Ovary (tissue), 9 donors: ENCODE data around the gene SCAF4. TPM values are rescaled to one million over a fixed set of nuclear protein-coding genes. Genes with fewer than 3 reads are reported as not detected.

Experiments
- DNase-seq, 5 donors: peaks; one replicate each; pipeline ENCODE4 v3.0.0-alpha.2; 2019 to 2020
- H3K27ac ChIP-seq, 2 donors: fragments of 200-600 bp; one replicate each; pipeline versions ENCODE4 v1.5.1 to v1.8.0; 2019 to 2022
- H3K27me3 ChIP-seq: fragments of 200-600 bp; one replicate; pipeline ENCODE4 v1.8.0; 2022
- H3K36me3 ChIP-seq: fragments of 200-600 bp; sonication (generic); one replicate; pipeline ENCODE4 v1.5.1; 2019
- H3K4me1 ChIP-seq: one replicate; pipeline ENCODE4 v1.8.1; 2013; ENCODE audit warnings: mild to moderate bottlenecking, moderate library complexity; ENCODE audit not compliant: insufficient read depth
- H3K4me3 ChIP-seq: fragments of 200-600 bp; sonication (generic); one replicate; pipeline ENCODE4 v1.5.1; 2017
- H3K9me3 ChIP-seq, 2 donors: fragments of 200-600 bp in 1 of 2; sonication (generic) in 1 of 2; one replicate each; pipeline versions ENCODE4 v1.5.1 to v1.8.1; 2013 to 2019; ENCODE audit warnings: mild to moderate bottlenecking in 1 of 2, moderate library complexity in 1 of 2
- EP300 ChIP-seq: sonication (generic); formaldehyde crosslinking; IDR thresholded peaks from one replicate; pipeline ENCODE4 v1.6.1; 2017; ENCODE audit warnings: antibody characterized with exemption
- POLR2A ChIP-seq: fragments of 450-650 bp; IDR thresholded peaks from one replicate; pipeline ENCODE4 v1.6.1; 2017; ENCODE audit warnings: antibody characterized with exemption, mild to moderate bottlenecking, moderate library complexity
- WGBS, 3 donors: extraction: QIAGEN DNeasy Blood & Tissue Kit in 1 of 3; methylation state at CpG; one replicate each; pipeline versions ENCODE4 v1.1.5 to v1.1.7; 2013 to 2017; 5-methylcytosine and 5-hydroxymethylcytosine counted together
- intact Hi-C, 4 donors: fragments of 100-400 bp; cut with DNase I; formaldehyde crosslinking; loops; one replicate each; pipeline versions ENCODE4 v1.11.0 to v1.15.1; 2022 to 2023
- polyA plus RNA-seq, 2 donors: library from polyadenylated mRNA; stranded (reverse); fragments of 200-250 nt in 1 of 2; fragments of 350-450 nt in 1 of 2; fragmentation: Illumina TruSeq in 1 of 2; extraction: RNeasy Lipid Tissue Mini Kit (QIAGEN cat#74804) in 1 of 2; gene quantifications; one replicate each; pipeline ENCODE4 v1.2.3, GENCODE V29; 2013 to 2014
- total RNA-seq, 7 donors: library from RNA; depleted of rRNA in 2 of 7; stranded (reverse); fragments of >200 nt in 2 of 7; fragmentation: NEBNext Ultra II Directional in 3 of 7; extraction: Animal tissue kit (Norgen Biotek cat#: 25700) in 3 of 7; gene quantifications; one replicate each; pipeline versions ENCODE4 v1.1.0 to v1.2.4, GENCODE V29; 2016 to 2023
- TF ChIP-seq, protein P1 (sequence below), 3 donors: fragments of 450-650 bp in 2 of 3; fragments of 200-600 bp in 1 of 3; IDR thresholded peaks; one replicate each; pipeline versions ENCODE4 v1.5.1 to v1.8.0; 2016 to 2022; ENCODE audit warnings: antibody characterized with exemption in 3 of 3, mild to moderate bottlenecking in 1 of 3
- donor health status: DM: no; HTN: no; CAD: no; lungs with moderate emphysema.
- donor health status: DM: no; HTN: no; CAD: no.
- donor health status: Bipolar disorder and iron deficiency.
- donor health status: DM: yes; HTN: yes; CAD: no.
- donor health status: DM: no; HTN: no; CAD: no.
- donor health status: DM: yes; HTN: yes; CAD: no.

Gene SCAF4
- total and polyA plus RNA-seq, 9 donors, result 12.2 to 41.7 (median 28.4) TPM

DNA sequence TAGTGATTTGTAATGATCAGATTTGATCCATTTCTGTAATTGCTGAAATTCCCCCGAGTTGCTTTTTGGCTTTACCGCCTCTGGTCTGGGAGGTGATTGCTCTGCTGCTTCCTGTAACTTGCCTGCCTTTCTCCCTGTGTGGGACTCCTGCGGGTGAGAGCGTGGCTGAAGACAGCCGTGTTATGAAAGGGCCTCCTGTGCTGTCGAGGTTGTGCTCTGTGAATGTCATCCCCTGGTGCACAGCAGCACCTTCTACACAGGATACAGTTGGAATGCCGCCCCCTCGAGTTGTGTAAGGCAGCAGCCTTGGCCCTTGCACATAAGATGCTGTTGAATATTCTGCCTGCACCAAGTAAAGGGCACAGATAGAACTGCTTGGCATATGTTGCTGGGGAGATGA, 66.5 kb downstream of the SCAF4 start:
- H3K4me1 ChIP-seq, result peaks cover 20% of the 10 kb centered on the region
- no peak overlapping the region for H3K4me3 ChIP-seq
- no peak overlapping the region for H3K27ac ChIP-seq
- intact Hi-C loops, result loop anchor here in 2 of 4 donors (5.0 to 10.0 kb wide), 2 partner anchors 67 to 69 kb away; partner anchors contain the start of gene SCAF4 (in 2 of the 2)
- no peaks in the 10 kb centered on the region for H3K27me3 ChIP-seq
- TF ChIP-seq POLR2A, result no peak
- no peak for TF ChIP-seq EP300
- TF ChIP-seq, protein P1, sequence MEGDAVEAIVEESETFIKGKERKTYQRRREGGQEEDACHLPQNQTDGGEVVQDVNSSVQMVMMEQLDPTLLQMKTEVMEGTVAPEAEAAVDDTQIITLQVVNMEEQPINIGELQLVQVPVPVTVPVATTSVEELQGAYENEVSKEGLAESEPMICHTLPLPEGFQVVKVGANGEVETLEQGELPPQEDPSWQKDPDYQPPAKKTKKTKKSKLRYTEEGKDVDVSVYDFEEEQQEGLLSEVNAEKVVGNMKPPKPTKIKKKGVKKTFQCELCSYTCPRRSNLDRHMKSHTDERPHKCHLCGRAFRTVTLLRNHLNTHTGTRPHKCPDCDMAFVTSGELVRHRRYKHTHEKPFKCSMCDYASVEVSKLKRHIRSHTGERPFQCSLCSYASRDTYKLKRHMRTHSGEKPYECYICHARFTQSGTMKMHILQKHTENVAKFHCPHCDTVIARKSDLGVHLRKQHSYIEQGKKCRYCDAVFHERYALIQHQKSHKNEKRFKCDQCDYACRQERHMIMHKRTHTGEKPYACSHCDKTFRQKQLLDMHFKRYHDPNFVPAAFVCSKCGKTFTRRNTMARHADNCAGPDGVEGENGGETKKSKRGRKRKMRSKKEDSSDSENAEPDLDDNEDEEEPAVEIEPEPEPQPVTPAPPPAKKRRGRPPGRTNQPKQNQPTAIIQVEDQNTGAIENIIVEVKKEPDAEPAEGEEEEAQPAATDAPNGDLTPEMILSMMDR (IDR thresholded peaks at IDR 0.05), result no peak
- DNase-seq, result no peak
- no peaks in the 10 kb centered on the region for H3K9me3 ChIP-seq
- WGBS, 3 donors, result 48 to 66% (median 53%) methylated on average over 8 of the region's 8 CpGs
- H3K36me3 ChIP-seq, result no peaks in the 10 kb centered on the region

DNA sequence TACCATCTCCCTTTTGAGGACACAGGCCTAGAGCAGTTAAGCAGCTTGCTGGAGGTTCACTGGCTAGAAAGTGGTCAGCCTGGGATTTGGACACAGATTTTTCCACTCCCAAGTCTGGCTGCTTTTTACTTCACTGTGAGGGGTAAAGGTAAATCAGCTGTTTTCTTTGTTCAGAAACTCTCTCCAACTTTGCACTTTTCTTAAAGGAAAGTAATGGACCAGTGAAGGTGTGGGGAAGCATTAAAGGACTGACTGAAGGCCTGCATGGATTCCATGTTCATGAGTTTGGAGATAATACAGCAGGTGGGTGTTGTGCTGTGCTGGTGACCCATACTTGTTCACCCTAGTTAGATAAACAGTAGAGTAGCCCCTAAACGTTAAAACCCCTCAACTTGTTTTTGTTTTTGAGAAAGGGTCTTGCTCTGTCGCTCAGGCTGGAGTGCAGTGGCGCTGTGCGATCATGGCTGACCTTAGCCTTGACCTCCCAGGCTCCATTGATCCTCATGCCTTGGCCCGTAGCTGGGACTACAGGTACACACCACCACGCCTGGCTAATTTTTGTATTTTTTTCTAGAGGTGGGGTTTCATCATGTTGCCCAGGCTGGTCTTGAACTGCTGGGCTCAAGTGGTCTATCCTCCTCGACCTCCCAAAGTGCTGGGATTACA, 68.2 kb downstream of the SCAF4 start:
- DNase-seq, result no peak
- H3K27me3 ChIP-seq, result no peaks in the 10 kb centered on the region
- intact Hi-C loops, result loop anchor here in 1 of 4 donors (10.0 kb wide), 1 partner anchor 71 kb away; the partner anchor contains the start of gene SCAF4
- no peak overlapping the region for H3K4me3 ChIP-seq
- no peaks in the 10 kb centered on the region for H3K36me3 ChIP-seq
- H3K4me1 ChIP-seq, result peaks cover 20% of the 10 kb centered on the region
- H3K27ac ChIP-seq, result no peak overlapping the region
- no peak for TF ChIP-seq POLR2A
- TF ChIP-seq, protein P1 (IDR thresholded peaks at IDR 0.05), result no peak
- TF ChIP-seq EP300, result no peak
- WGBS, 3 donors, result 78 to 84% (median 83%) methylated on average over 7 of the region's 7 CpGs
- no peaks in the 10 kb centered on the region for H3K9me3 ChIP-seq

DNA sequence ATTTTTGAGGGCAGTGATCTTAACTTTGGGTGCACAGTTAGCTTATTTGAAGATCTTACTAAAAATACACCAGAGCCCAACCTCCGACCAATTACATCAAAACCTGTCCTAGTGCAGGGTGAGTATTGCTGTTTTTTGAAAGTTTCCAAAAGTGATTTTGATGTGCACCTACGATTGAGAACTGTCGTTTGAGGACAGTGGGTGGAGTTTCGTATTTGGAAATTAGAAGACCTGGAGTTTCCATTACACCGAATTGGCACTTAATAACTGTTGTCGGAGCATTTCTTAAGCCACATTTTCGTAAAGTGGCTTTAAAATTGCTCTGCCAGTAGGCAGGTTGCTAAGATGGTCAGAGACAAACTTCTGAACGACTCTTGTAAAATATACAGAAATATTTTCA, 71.3 kb downstream of the SCAF4 start:
- Histone ChIP-seq H3K36me3 (no peaks in the 10 kb centered on the region), H3K27ac (peak overlapping the region in 1 of 2 donors; percentile 74), H3K9me3 (no peaks in the 10 kb centered on the region), H3K4me1 (peaks cover 21% of the 10 kb centered on the region), H3K27me3 (no peaks in the 10 kb centered on the region), H3K4me3 (peak overlapping the region; percentile 88)
- intact Hi-C loops, result loop anchor here in 1 of 4 donors (10.0 kb wide), 1 partner anchor 74 kb away; the partner anchor contains the start of gene SCAF4
- TF ChIP-seq POLR2A, result no peak
- TF ChIP-seq EP300, result no peak
- TF ChIP-seq, protein P1 (IDR thresholded peaks at IDR 0.05), result no peak
- DNase-seq, result no peak
- 7 to 10% (median 9%) methylated on average over 8 of the region's 8 CpGs for WGBS, 3 donors

DNA sequence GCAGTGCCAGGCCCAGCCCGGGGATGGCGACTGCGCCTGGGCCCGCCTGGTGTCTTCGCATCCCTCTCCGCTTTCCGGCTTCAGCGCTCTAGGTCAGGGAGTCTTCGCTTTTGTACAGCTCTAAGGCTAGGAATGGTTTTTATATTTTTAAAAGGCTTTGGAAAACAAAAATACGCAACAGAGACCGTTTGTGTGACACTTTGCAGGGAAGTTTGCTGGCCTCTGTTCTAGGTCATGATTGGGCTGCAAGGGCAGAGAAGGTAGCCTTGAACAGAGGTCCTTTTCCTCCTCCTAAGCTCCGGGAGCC, 71.7 kb downstream of the SCAF4 start:
- intact Hi-C loops, result loop anchor here in 1 of 4 donors (10.0 kb wide), 1 partner anchor 75 kb away; the partner anchor contains the start of gene SCAF4
- DNase-seq, result no peak
- Histone ChIP-seq H3K4me1 (peaks cover 18% of the 10 kb centered on the region), H3K9me3 (no peaks in the 10 kb centered on the region), H3K27me3 (no peaks in the 10 kb centered on the region), H3K36me3 (no peaks in the 10 kb centered on the region), H3K27ac (peak overlapping the region; percentile 59 to 74), H3K4me3 (peak overlapping the region; percentile 88)
- 0 to 1% (median 0%) methylated on average over 10 to 12 of the region's 12 CpGs for WGBS, 3 donors
- TF ChIP-seq POLR2A (no peak), EP300 (no peak)
- TF ChIP-seq, protein P1 (IDR thresholded peaks at IDR 0.05), result no peak
